ENCODE results near the gene KIF26B. TPM values are rescaled to one million over a fixed set of nuclear protein-coding genes. Genes with fewer than 3 reads are reported as not detected.
"Not testable (repeated sequence)": the region's sequence is repeated elsewhere in the genome, so short reads cannot be mapped to it uniquely, and the experiment has no call there.

Gene KIF26B
- total RNA-seq, 1 donor from 2014 or later = 69.7 TPM

DNA sequence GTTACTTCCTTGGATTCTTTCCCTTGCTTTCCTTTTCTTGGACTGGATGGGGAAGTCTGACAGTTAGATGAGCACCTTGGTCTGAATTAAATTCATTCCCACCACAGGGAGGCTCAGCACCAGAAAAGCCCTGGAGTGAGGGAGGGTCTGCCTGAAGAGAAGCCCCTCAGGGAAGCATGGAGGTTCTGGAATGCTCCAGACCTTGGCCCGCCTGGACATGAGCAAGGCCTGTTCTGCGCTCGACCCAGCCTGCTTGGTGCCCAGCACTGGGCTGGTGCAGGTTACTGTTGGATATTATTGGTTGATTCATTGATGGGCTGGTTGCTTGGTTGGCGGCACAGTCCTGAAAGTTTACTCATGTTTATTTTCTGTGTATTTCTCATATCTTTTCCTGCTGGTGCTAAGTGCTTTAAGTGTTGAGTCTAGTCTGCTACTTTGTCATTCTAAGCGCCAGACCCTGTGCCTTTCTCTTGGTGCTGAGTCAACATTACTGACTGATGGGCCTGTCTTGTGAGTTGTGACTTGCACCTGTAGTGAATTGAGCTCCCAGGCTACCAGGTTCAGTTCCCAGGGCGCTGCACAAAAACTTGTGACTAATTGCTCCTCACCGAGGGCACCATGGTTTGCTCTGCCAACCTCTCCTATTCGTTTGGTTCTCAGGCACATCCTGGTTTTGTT is 538.5 kb downstream of the KIF26B start:
- Mint-ChIP-seq H3K9me3 (no peaks in the 10 kb centered on the region), H3K4me1 (peaks cover 32% of the 10 kb centered on the region), H3K4me3 (no peak overlapping the region), H3K36me3 (peaks cover 6% of the 10 kb centered on the region), H3K27me3 (ENCODE audit: low read depth) (no peaks in the 10 kb centered on the region), H3K27ac (no peak overlapping the region)
- DNase-seq (ENCODE audit: low spot score in 2 of 2, unreplicated experiment in 2 of 2) = no peak
- TF ChIP-seq, protein P1, sequence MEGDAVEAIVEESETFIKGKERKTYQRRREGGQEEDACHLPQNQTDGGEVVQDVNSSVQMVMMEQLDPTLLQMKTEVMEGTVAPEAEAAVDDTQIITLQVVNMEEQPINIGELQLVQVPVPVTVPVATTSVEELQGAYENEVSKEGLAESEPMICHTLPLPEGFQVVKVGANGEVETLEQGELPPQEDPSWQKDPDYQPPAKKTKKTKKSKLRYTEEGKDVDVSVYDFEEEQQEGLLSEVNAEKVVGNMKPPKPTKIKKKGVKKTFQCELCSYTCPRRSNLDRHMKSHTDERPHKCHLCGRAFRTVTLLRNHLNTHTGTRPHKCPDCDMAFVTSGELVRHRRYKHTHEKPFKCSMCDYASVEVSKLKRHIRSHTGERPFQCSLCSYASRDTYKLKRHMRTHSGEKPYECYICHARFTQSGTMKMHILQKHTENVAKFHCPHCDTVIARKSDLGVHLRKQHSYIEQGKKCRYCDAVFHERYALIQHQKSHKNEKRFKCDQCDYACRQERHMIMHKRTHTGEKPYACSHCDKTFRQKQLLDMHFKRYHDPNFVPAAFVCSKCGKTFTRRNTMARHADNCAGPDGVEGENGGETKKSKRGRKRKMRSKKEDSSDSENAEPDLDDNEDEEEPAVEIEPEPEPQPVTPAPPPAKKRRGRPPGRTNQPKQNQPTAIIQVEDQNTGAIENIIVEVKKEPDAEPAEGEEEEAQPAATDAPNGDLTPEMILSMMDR (IDR thresholded peaks at IDR 0.05; ENCODE audit: unreplicated experiment) = no peak

DNA sequence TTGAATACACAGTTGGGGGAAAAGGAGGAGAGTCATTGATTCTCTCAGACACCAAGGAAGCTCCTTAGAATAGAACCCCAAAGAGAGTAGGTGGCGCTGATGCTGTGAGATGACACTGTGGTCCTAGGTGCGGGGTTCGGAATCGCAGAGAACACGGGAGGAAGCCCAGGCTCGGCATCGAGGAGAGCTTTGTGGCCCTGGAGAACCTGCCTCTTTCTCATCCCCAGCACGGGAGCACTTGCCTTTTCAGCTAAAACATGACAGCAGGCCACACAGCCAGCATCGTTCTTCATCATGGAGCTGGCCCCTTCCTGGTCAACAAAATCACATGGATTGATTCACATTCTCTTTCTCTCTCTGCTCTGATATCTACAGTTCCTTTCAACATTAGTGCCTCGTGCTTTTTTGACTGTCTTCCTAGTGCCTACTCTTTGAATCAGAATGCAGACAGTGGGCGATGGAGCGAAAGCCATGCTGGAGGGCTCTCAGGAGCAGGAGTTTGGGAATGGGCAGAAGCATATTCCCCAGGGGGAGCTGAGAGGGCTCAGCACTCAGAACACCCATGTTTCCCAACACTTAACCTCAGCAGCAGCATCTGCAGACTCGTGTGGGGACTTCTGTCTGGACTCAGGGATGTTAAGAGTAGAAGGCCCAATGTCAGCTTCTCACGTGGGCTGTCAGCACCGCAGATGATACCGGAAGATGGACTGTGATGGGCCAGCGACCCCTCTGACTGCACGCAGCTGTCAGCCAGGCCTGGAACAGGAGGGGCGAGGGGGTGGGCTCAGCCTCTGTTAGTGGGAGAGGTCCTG is 539.4 kb downstream of the KIF26B start:
- DNase-seq (ENCODE audit: low spot score in 2 of 2, unreplicated experiment in 2 of 2) = no peak
- Mint-ChIP-seq H3K36me3 (peaks cover 11% of the 10 kb centered on the region), H3K9me3 (no peaks in the 10 kb centered on the region), H3K27ac (no peak overlapping the region), H3K27me3 (ENCODE audit: low read depth) (no peaks in the 10 kb centered on the region), H3K4me1 (peaks cover 32% of the 10 kb centered on the region), H3K4me3 (no peak overlapping the region)
- TF ChIP-seq, protein P1 (IDR thresholded peaks at IDR 0.05; ENCODE audit: unreplicated experiment) = no peak

DNA sequence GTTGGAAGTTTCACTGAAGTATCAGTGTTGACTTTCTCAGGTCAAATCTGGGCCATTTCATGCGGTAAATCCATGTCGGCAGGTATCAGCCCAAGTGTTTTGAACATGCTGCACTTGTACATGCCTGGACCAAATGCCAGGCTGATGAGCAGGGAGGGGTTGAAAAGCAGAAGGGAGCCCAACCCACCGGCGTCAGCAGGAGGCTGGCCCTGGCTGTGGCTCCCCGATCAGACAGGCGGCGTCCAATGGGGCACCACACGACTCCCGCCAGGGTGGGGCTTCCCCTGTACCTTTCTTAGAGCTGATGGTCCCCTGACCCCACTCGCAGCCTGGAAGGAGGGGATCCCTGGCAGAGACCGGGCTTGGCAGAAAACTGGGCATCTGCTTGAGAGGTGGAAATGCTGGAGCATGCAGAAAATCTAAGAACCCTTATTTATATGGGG is 540.0 kb downstream of the KIF26B start:
- no peak overlapping the region for H3K4me3 Mint-ChIP-seq
- H3K4me1 Mint-ChIP-seq = peaks cover 32% of the 10 kb centered on the region
- H3K9me3 Mint-ChIP-seq = no peaks in the 10 kb centered on the region
- no peak overlapping the region for H3K27ac Mint-ChIP-seq
- H3K27me3 Mint-ChIP-seq (ENCODE audit: low read depth) = no peaks in the 10 kb centered on the region
- TF ChIP-seq, protein P1 (IDR thresholded peaks at IDR 0.05; ENCODE audit: unreplicated experiment) = no peak
- H3K36me3 Mint-ChIP-seq = peaks cover 7% of the 10 kb centered on the region
- no peak for DNase-seq (ENCODE audit: low spot score in 2 of 2, unreplicated experiment in 2 of 2)

DNA sequence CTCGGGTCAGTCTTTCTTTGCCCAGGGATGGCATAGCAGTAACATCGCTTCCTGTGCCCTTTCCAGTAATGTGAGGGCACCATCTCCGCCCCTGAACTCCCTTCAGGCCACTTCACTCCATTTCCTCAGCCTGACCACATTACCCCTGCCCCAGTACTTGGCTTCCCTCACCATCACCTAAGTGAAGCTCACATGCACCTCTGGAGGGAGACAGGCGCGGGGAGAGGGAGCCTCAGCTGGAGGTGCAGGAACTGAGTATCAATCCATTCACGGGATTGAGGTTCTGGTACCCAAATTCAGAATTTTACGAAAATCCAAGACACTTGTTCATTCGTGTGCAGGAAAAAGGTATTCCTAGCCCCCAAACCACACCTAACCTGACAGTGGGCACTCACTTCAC is 540.4 kb downstream of the KIF26B start:
- Mint-ChIP-seq H3K27me3 (ENCODE audit: low read depth) (no peaks in the 10 kb centered on the region), H3K27ac (no peak overlapping the region), H3K9me3 (no peaks in the 10 kb centered on the region), H3K4me3 (no peak overlapping the region), H3K36me3 (peaks cover 9% of the 10 kb centered on the region), H3K4me1 (peaks cover 31% of the 10 kb centered on the region)
- TF ChIP-seq, protein P1 (IDR thresholded peaks at IDR 0.05; ENCODE audit: unreplicated experiment) = no peak
- no peak for DNase-seq (ENCODE audit: low spot score in 2 of 2, unreplicated experiment in 2 of 2)

DNA sequence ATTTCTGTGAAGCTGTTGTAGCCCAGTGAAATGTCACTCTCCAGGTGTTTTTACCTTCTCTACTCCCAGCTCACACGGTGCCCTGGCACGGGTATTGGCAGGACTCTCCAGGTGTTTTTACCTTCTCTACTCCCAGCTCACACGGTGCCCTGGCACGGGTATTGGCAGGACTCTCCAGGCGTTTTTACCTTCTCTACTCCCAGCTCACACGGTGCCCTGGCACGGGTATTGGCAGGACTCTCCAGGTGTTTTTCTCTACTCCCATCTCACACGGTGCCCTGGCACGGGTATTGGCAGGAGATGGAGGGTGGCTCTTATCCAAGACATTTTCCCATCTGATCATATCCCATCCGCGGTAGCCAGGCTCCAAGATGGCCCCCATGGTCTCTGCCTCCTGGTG is 540.9 kb downstream of the KIF26B start:
- H3K4me1 Mint-ChIP-seq = peaks cover 26% of the 10 kb centered on the region
- H3K27ac Mint-ChIP-seq; H3K9me3 Mint-ChIP-seq; DNase-seq (ENCODE audit: low spot score in 2 of 2, unreplicated experiment in 2 of 2); H3K36me3 Mint-ChIP-seq; H3K4me3 Mint-ChIP-seq; H3K27me3 Mint-ChIP-seq (ENCODE audit: low read depth): not testable (repeated sequence)

DNA sequence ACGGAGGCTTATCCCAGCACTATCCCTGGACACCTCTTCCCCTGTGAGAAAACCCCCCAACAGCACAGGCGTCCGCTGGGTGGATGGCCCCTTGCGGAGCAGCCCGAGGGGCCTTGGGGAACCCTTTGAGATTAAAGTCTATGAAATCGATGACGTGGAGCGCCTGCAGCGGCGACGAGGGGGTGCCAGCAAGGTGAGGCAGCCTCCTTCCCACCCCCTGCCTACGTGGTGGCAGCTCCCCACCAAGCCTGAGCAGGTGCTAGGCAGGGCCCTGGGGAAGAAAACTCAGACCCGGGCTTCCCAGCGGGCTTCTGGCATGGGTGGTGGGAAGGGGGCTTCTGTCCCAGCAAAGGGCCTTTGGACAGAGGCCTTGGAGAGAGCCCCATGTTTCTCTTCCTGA is 543.3 kb downstream of the KIF26B start:
- Mint-ChIP-seq H3K27ac (no peak overlapping the region), H3K36me3 (peaks cover 22% of the 10 kb centered on the region), H3K9me3 (no peaks in the 10 kb centered on the region), H3K4me1 (peaks cover 6% of the 10 kb centered on the region), H3K4me3 (no peak overlapping the region), H3K27me3 (ENCODE audit: low read depth) (no peaks in the 10 kb centered on the region)
- no peak for DNase-seq (ENCODE audit: low spot score in 2 of 2, unreplicated experiment in 2 of 2)
- TF ChIP-seq, protein P1 (IDR thresholded peaks at IDR 0.05; ENCODE audit: unreplicated experiment) = no peak

Data from mesothelial cell of epicardium (in vitro differentiated cells).